Thyroid gland (tissue), 4 donors: ENCODE results near the gene GTPBP4. TPM values are rescaled to one million over a fixed set of nuclear protein-coding genes. Genes with fewer than 3 reads are reported as not detected.

Source experiments
- DNase-seq, 2 donors: peaks; one replicate each; pipeline ENCODE4 v3.0.0-alpha.2; 2019
- H3K27ac ChIP-seq, 3 donors: fragments of 200-600 bp; sonication (generic); 1 replicate in 2 of 3; 2 replicates in 1 of 3; pipeline ENCODE4 v1.5.1; 2016 to 2019; ENCODE audit warnings: mild to moderate bottlenecking in 1 of 3, moderate library complexity in 1 of 3
- H3K27me3 ChIP-seq: fragments of 200-600 bp; sonication (generic); one replicate; pipeline ENCODE4 v1.5.1; 2019
- H3K36me3 ChIP-seq, 2 donors: fragments of 200-600 bp; sonication (generic); one replicate each; pipeline ENCODE4 v1.5.1; 2016 to 2019
- H3K4me1 ChIP-seq, 2 donors: fragments of 200-600 bp; sonication (generic); one replicate each; pipeline ENCODE4 v1.5.1; 2017 to 2019
- H3K4me3 ChIP-seq, 3 donors: fragments of 200-600 bp; sonication (generic); replicated peaks in 1 of 3; 1 replicate in 2 of 3; 2 replicates in 1 of 3; pipeline ENCODE4 v1.5.1; 2016; ENCODE audit warnings: mild to moderate bottlenecking in 1 of 3
- H3K9me3 ChIP-seq: fragments of 200-600 bp; sonication (generic); one replicate; pipeline ENCODE4 v1.5.1; 2017
- POLR2A ChIP-seq, 2 donors: fragments of 450-650 bp; IDR thresholded peaks; one replicate each; pipeline ENCODE4 v1.6.1; 2017; ENCODE audit warnings: antibody characterized with exemption in 2 of 2, mild to moderate bottlenecking in 2 of 2, moderate library complexity in 1 of 2
- WGBS, 2 donors: methylation state at CpG; one replicate each; pipeline ENCODE4 v1.1.5; 2017; 5-methylcytosine and 5-hydroxymethylcytosine counted together
- intact Hi-C: fragments of 100-400 bp; cut with DNase I; formaldehyde crosslinking; loops from one replicate; pipeline ENCODE4 v1.15.1; 2023
- total RNA-seq, 4 donors: library from RNA; depleted of rRNA; stranded (reverse); fragments of >200 nt; gene quantifications; one replicate each; pipeline ENCODE4 v1.2.3, GENCODE V29; 2016
- TF ChIP-seq, protein P1 (sequence below), 6 experiments: fragments of 200-600 bp in 3 of 6; fragments of 450-650 bp in 3 of 6; sonication (generic) in 3 of 6; IDR thresholded peaks; one replicate each; pipeline ENCODE4 v1.5.1; 2016 to 2019; ENCODE audit warnings: antibody characterized with exemption in 6 of 6, mild to moderate bottlenecking in 2 of 6, inconsistent platforms in 1 of 6, moderate library complexity in 1 of 6

GTPBP4 gene
- total RNA-seq, 4 donors from 2014 or later, result 12.0 to 24.6 (median 19.8) TPM

DNA sequence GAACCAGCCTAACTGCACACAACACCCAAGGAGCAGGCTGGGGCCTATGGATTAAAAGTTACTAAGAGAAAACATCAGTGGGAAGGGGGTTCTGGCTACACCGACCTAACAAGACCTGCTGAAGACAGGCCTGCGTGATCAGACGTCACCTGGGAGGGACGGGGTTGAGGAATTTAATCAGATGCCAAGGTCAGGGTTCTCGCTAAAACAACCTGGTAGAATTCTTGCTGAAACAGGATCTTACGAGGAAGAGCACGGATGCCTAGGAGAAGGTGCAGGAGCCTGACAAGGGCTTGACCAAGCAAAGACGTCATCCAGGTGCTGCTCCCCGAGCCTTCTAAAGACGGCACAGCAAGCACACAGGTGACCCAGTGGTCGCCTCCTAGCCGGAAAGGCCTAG, 35.9 kb downstream of the GTPBP4 start:
- 88 to 91% methylated on average over 12 of the region's 12 CpGs for WGBS, 2 donors
- H3K4me3 ChIP-seq, result no peak overlapping the region

DNA sequence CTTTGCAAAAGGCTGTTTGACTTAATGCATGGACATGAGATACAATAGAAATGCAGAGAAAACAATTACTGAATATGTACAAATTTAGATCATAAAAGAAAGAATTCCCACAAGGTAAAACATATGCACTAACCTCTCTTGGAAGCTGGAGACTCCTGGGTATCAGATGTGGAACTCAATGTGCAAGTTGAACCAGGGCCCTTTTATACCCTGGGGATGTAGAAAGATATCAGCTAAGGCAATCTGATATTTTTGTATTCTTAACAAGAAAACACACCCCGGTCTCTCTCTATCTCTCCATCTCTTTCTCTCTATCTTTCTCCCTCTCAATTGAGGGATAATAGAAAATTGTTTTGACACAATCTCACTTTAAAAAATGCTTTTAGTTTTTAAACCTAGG, 37.4 kb downstream of the GTPBP4 start, which contains the start of gene IDI2:
Gene IDI2 (minus strand): TSS at position 177 of the 400 bp plus-strand sequence. CDS start 1,136 bp downstream, outside the sequence.
- H3K27ac ChIP-seq, result no peak within 1 kb of the TSS
- no peak within 1 kb of the TSS for H3K4me3 ChIP-seq
- no peak for DNase-seq
- H3K27me3 ChIP-seq, result no peaks in the 10 kb centered on the region
- no peak for TF ChIP-seq POLR2A (IDR thresholded peaks at IDR 0.05)
- TF ChIP-seq, protein P1, sequence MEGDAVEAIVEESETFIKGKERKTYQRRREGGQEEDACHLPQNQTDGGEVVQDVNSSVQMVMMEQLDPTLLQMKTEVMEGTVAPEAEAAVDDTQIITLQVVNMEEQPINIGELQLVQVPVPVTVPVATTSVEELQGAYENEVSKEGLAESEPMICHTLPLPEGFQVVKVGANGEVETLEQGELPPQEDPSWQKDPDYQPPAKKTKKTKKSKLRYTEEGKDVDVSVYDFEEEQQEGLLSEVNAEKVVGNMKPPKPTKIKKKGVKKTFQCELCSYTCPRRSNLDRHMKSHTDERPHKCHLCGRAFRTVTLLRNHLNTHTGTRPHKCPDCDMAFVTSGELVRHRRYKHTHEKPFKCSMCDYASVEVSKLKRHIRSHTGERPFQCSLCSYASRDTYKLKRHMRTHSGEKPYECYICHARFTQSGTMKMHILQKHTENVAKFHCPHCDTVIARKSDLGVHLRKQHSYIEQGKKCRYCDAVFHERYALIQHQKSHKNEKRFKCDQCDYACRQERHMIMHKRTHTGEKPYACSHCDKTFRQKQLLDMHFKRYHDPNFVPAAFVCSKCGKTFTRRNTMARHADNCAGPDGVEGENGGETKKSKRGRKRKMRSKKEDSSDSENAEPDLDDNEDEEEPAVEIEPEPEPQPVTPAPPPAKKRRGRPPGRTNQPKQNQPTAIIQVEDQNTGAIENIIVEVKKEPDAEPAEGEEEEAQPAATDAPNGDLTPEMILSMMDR (IDR thresholded peaks at IDR 0.05), result no peak
- intact Hi-C loops, result no loop called here
- no peaks in the 10 kb centered on the region for H3K36me3 ChIP-seq
- no peaks in the 10 kb centered on the region for H3K4me1 ChIP-seq
- no peaks in the 10 kb centered on the region for H3K9me3 ChIP-seq
- 76 to 91% methylated on average over 1 of the region's 1 CpG for WGBS, 2 donors

More for the DNA sequence above, 35.9 kb downstream of the GTPBP4 start:
- no peaks in the 10 kb centered on the region for H3K9me3 ChIP-seq
- peaks cover 0 to 6% of the 10 kb centered on the region in 2 donors for H3K36me3 ChIP-seq
- H3K4me1 ChIP-seq, result no peaks in the 10 kb centered on the region
- intact Hi-C loops, result no loop called here
- no peaks in the 10 kb centered on the region for H3K27me3 ChIP-seq
- H3K27ac ChIP-seq, result no peak overlapping the region
- no peak for DNase-seq
- TF ChIP-seq POLR2A (IDR thresholded peaks at IDR 0.05), result no peak
- TF ChIP-seq, protein P1 (IDR thresholded peaks at IDR 0.05), result no peak

DNA sequence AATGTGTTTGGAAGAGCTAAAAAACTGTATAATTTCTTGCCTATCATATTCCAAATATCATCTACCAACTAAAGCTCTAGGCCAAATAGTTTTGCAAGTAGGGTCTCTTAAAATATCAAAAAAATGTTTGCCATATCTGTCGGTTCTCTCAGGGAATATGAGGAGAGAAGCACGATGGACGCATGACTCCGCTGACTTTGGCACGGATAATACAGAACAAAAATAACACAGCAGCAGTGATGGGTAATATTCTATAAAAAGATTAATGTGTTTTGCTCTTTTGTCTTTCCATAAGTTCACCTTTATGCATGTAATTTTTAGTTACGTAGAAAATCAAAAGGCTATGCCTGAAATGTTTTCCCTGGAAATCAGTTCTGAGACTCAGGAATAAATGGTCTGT, 38.3 kb downstream of the GTPBP4 start:
- 91 to 94% methylated on average over 6 of the region's 6 CpGs for WGBS, 2 donors

DNA sequence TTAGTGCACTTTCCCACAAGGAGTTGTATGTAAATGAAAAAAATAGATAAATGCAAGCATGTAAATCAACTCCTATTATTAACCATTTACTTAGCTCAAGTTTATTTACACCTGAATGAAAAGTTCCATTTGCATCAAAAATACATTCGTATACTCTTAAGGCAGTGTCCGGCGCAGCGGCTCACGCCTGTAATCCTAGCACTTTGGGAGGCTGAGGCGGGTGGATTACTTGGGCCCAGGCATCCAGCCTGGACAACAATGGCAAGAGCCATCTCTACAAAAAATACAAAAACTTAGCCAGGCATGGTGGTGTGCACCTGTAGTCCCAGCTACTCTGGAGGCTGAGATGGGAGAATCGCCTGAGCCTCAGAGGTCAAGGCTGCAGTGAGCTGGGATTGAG, 41.6 kb downstream of the GTPBP4 start:
- H3K4me1 ChIP-seq, result no peaks in the 10 kb centered on the region

More for the DNA sequence above, 38.3 kb downstream of the GTPBP4 start:
- intact Hi-C loops, result no loop called here
- Histone ChIP-seq H3K4me1 (no peaks in the 10 kb centered on the region), H3K27me3 (no peaks in the 10 kb centered on the region), H3K27ac (no peak overlapping the region), H3K4me3 (no peak overlapping the region), H3K9me3 (no peaks in the 10 kb centered on the region), H3K36me3 (no peaks in the 10 kb centered on the region)
- no peak for DNase-seq
- TF ChIP-seq POLR2A (IDR thresholded peaks at IDR 0.05), result no peak
- TF ChIP-seq, protein P1 (IDR thresholded peaks at IDR 0.05), result no peak

DNA sequence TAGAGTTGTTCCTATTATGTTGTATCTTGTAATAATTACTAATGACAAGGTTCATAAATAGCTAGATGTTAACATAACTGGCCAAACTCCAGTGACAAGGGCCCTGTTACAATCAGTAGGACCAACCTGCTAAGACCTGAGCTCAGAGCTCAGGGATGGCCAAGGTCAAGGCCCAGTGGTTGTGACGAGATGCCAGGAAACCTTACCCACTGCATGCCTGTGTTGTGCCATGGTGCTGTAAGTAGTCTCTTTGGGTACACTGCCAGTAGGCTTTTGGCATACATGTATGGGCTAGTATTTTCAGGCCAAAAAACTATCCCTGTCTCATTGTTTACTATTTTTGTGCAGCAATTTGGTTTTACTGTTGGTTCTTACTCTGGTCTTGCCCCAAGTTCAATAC, 45.4 kb downstream of the GTPBP4 start:
- H3K27ac ChIP-seq, result no peak overlapping the region
- no peaks in the 10 kb centered on the region for H3K27me3 ChIP-seq
- no peaks in the 10 kb centered on the region for H3K36me3 ChIP-seq
- H3K4me3 ChIP-seq, result no peak overlapping the region
- intact Hi-C loops, result no loop called here
- WGBS, 2 donors, result 67 to 75% methylated on average over 1 of the region's 1 CpG
- DNase-seq, result no peak
- H3K9me3 ChIP-seq, result no peaks in the 10 kb centered on the region
- no peaks in the 10 kb centered on the region for H3K4me1 ChIP-seq
- TF ChIP-seq, protein P1 (IDR thresholded peaks at IDR 0.05), result no peak
- no peak for TF ChIP-seq POLR2A (IDR thresholded peaks at IDR 0.05)

More for the DNA sequence above, 41.6 kb downstream of the GTPBP4 start:
- H3K9me3 ChIP-seq, result no peaks in the 10 kb centered on the region
- H3K27ac ChIP-seq, result no peak overlapping the region
- intact Hi-C loops, result no loop called here
- no peak for DNase-seq
- 96% methylated on average over 7 of the region's 7 CpGs for WGBS, 2 donors
- H3K27me3 ChIP-seq, result no peaks in the 10 kb centered on the region
- no peaks in the 10 kb centered on the region for H3K36me3 ChIP-seq
- TF ChIP-seq, protein P1 (IDR thresholded peaks at IDR 0.05), result no peak
- TF ChIP-seq POLR2A (IDR thresholded peaks at IDR 0.05), result no peak
- H3K4me3 ChIP-seq, result no peak overlapping the region
